NT2/D1 (cell line): ENCODE results near the gene OSBPL6.

Experiments
- SUZ12 ChIP-seq: IDR thresholded peaks from 2 replicates; pipeline ENCODE4 v1.6.1; 2011; ENCODE audit not compliant: insufficient read length, insufficient read depth; ENCODE audit errors: extremely low read depth
- YY1 ChIP-seq: IDR thresholded peaks from 2 replicates; pipeline ENCODE4 v1.6.1; 2011; ENCODE audit not compliant: insufficient read length, insufficient read depth
- ZNF274 ChIP-seq: IDR thresholded peaks from 2 replicates; pipeline ENCODE4 v1.6.1; 2011; ENCODE audit warnings: mild to moderate bottlenecking, low read depth, low read length

- TF ChIP-seq ZNF274 = no peak
- TF ChIP-seq SUZ12 = no peak
- no peak for TF ChIP-seq YY1
Observed at GRCh38 chr2:178426388-178426787, 232.1 kb downstream of the OSBPL6 start.
